HUES48 (cell line): ENCODE data around the gene TRIM36.
A peak's percentile ranks its signal among the peaks of the same experiment; 100 is the strongest.

Experiments used
- H3K27ac ChIP-seq: one replicate; pipeline ENCODE4 v1.7.0; 2013; ENCODE audit warnings: low read depth, low read length, inconsistent platforms
- H3K27me3 ChIP-seq: 2 replicates; pipeline ENCODE4 v1.6.1; 2013; ENCODE audit warnings: mild to moderate bottlenecking, low read length; ENCODE audit not compliant: control insufficient read depth, insufficient read depth
- H3K36me3 ChIP-seq: 2 replicates; pipeline ENCODE4 v1.6.1; 2013; ENCODE audit warnings: low read length; ENCODE audit not compliant: control insufficient read depth, insufficient read depth
- H3K4me1 ChIP-seq: 2 replicates; pipeline ENCODE4 v1.6.1; 2013; ENCODE audit warnings: mild to moderate bottlenecking, low read length; ENCODE audit not compliant: control insufficient read depth, insufficient read depth
- H3K4me3 ChIP-seq: 2 replicates; pipeline ENCODE4 v1.5.1; 2013; ENCODE audit warnings: mild to moderate bottlenecking, low read depth, low read length
- H3K9ac ChIP-seq: 2 replicates; pipeline ENCODE4 v1.6.1; 2013; ENCODE audit warnings: mild to moderate bottlenecking, low read depth, low read length, moderate library complexity
- H3K9me3 ChIP-seq: 2 replicates; pipeline ENCODE4 v1.6.1; 2013; ENCODE audit warnings: low read length; ENCODE audit not compliant: control insufficient read depth, insufficient read depth

The TRIM36 gene

GRCh38 chr5:115109840-115110239 is 59.9 kb downstream of the TRIM36 start:
- Histone ChIP-seq H3K9ac (0 out of 2 replicates have a peak overlapping the region, but pooled peaks have one; percentile 33), H3K27ac (peak overlapping the region; percentile 75), H3K4me1 (peaks cover 11% of the 10 kb centered on the region), H3K36me3 (no peaks in the 10 kb centered on the region), H3K9me3 (no peaks in the 10 kb centered on the region), H3K4me3 (peak overlapping the region; percentile 20; the same call in 1 of the 2 replicates), H3K27me3 (no peaks in the 10 kb centered on the region)

DNA sequence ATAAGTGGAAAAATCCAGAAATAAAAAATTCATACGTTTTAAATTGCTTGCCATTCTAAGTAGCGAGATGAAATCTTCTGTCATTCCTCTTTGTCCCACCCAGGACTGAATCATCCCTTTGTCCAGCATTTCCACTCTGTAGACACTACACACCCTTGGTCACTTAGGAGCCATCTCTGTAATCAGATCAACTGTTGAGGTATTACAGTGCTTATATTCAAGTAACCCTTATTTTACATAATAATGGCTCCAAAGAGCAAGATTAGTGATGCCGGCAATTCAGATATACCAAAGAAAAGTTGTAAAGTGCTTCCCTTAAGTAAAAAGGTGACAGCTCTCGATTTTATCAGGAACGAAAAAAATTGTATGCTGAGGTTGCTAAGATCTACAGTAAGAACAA is 60.4 kb downstream of the TRIM36 start:
- no peaks in the 10 kb centered on the region for H3K27me3 ChIP-seq
- H3K4me3 ChIP-seq, result peak overlapping the region; percentile 20; the same call in 1 of the 2 replicates
- no peaks in the 10 kb centered on the region for H3K36me3 ChIP-seq
- H3K27ac ChIP-seq, result peak overlapping the region; percentile 75
- no peak overlapping the region for H3K9ac ChIP-seq
- H3K4me1 ChIP-seq, result peaks cover 11% of the 10 kb centered on the region
- H3K9me3 ChIP-seq, result no peaks in the 10 kb centered on the region

- H3K4me1 ChIP-seq, result peaks cover 4% of the 10 kb centered on the region; the same call in 1 of the 2 replicates
- H3K9me3 ChIP-seq, result no peaks in the 10 kb centered on the region
- no peaks in the 10 kb centered on the region for H3K27me3 ChIP-seq
- no peak overlapping the region for H3K27ac ChIP-seq
- no peaks in the 10 kb centered on the region for H3K36me3 ChIP-seq
- H3K4me3 ChIP-seq, result no peak overlapping the region
- no peak overlapping the region for H3K9ac ChIP-seq
Measured at GRCh38 chr5:115100319-115100955, 69.3 kb downstream of the TRIM36 start.

- Histone ChIP-seq H3K27me3 (no peaks in the 10 kb centered on the region), H3K4me3 (no peak overlapping the region), H3K4me1 (peaks cover 4% of the 10 kb centered on the region; the same call in 1 of the 2 replicates), H3K9me3 (no peaks in the 10 kb centered on the region), H3K27ac (no peak overlapping the region), H3K9ac (no peak overlapping the region), H3K36me3 (no peaks in the 10 kb centered on the region)
Measured at GRCh38 chr5:115098041-115098702, 71.5 kb downstream of the TRIM36 start.

DNA sequence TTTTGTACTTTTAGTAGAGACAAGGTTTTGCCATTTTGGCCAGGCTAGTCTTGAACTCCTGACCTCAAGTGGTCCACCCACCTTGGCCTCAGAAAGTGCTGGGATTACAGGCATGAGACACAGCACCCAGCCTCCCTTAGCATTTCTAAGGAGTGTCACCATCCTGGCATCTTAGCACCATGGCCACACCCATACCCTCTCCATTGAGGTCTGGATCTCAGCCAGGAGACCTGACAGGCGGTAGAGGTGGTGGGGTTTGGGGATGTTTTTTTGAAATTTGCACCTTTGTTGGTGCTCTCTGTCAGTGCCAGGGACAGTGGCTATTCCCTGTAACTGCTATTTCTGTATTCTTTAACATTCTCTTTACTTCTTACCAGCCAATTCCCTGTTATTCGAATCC is 72.5 kb downstream of the TRIM36 start:
- H3K27ac ChIP-seq, result no peak overlapping the region
- H3K36me3 ChIP-seq, result no peaks in the 10 kb centered on the region
- H3K27me3 ChIP-seq, result no peaks in the 10 kb centered on the region
- no peak overlapping the region for H3K4me3 ChIP-seq
- H3K9me3 ChIP-seq, result no peaks in the 10 kb centered on the region
- H3K9ac ChIP-seq, result no peak overlapping the region
- peaks cover 6% of the 10 kb centered on the region; the same call in 1 of the 2 replicates for H3K4me1 ChIP-seq

GRCh38 chr5:115096034-115096769 is 73.5 kb downstream of the TRIM36 start:
- Histone ChIP-seq H3K27me3 (no peaks in the 10 kb centered on the region), H3K36me3 (no peaks in the 10 kb centered on the region), H3K27ac (peak overlapping the region; percentile 49), H3K9me3 (no peaks in the 10 kb centered on the region), H3K4me1 (peaks cover 16% of the 10 kb centered on the region), H3K4me3 (no peak overlapping the region), H3K9ac (no peak overlapping the region)

DNA sequence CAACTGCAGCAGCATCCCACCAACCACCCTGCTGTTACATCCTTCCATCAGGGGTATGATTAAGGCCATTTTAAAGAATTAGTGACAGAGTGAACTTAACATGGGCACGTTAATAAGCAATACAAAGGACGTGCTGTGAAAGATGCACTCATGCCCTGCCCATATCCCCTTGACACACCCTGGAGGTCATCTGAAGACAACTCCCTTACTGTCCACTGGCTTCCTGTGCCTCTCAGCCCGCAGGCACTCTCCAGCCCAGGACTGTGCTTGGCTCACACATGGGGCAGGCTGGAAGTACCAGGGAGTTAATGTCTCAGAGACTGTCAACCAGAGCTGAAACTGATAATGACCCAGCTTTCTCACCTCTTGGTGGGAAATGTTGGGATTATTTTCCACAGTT is 81.8 kb downstream of the TRIM36 start:
- Histone ChIP-seq H3K36me3 (no peaks in the 10 kb centered on the region), H3K4me1 (peaks cover 31% of the 10 kb centered on the region), H3K4me3 (no peak overlapping the region), H3K27ac (no peak overlapping the region), H3K9me3 (peaks cover 4% of the 10 kb centered on the region; the same call in 1 of the 2 replicates), H3K9ac (no peak overlapping the region), H3K27me3 (peaks cover 3% of the 10 kb centered on the region; the same call in 1 of the 2 replicates)

- Histone ChIP-seq H3K27me3 (peaks cover 3% of the 10 kb centered on the region; the same call in 1 of the 2 replicates), H3K4me1 (peaks cover 21% of the 10 kb centered on the region), H3K36me3 (no peaks in the 10 kb centered on the region)
Measured at GRCh38 chr5:115086473-115086872, 83.2 kb downstream of the TRIM36 start.

GRCh38 chr5:115084246-115084793 is 85.4 kb downstream of the TRIM36 start:
- Histone ChIP-seq H3K27me3 (peaks cover 3% of the 10 kb centered on the region; the same call in 1 of the 2 replicates), H3K4me3 (no peak overlapping the region), H3K27ac (no peak overlapping the region), H3K9ac (no peak overlapping the region), H3K4me1 (peaks cover 1% of the 10 kb centered on the region; the same call in 1 of the 2 replicates), H3K36me3 (no peaks in the 10 kb centered on the region), H3K9me3 (peaks cover 4% of the 10 kb centered on the region; the same call in 1 of the 2 replicates)

More at GRCh38 chr5:115086473-115086872, 83.2 kb downstream of the TRIM36 start:
- H3K27ac ChIP-seq, result no peak overlapping the region
- no peak overlapping the region for H3K4me3 ChIP-seq
- peaks cover 4% of the 10 kb centered on the region; the same call in 1 of the 2 replicates for H3K9me3 ChIP-seq
- no peak overlapping the region for H3K9ac ChIP-seq

GRCh38 chr5:115079924-115080623 is 89.6 kb downstream of the TRIM36 start:
- Histone ChIP-seq H3K4me1 (no peaks in the 10 kb centered on the region), H3K9ac (no peak overlapping the region), H3K4me3 (no peak overlapping the region), H3K27me3 (no peaks in the 10 kb centered on the region), H3K9me3 (peaks cover 4% of the 10 kb centered on the region; the same call in 1 of the 2 replicates), H3K36me3 (no peaks in the 10 kb centered on the region), H3K27ac (no peak overlapping the region)
